KOPT-K1 (cell line): ENCODE data around the gene SPI1.

Source experiments
- H3K27ac ChIP-seq: fragments of 200-600 bp; sonication (generic); 2 replicates; pipeline ENCODE4 v1.5.1; 2016; ENCODE audit warnings: antibody characterized with exemption, mild to moderate bottlenecking, low read depth, low read length; ENCODE audit not compliant: poor library complexity, severe bottlenecking
- H3K36me3 ChIP-seq: fragments of 200-600 bp; sonication (generic); 2 replicates; pipeline ENCODE4 v1.5.1; 2017; ENCODE audit warnings: antibody characterized with exemption, mild to moderate bottlenecking, low read length, moderate library complexity; ENCODE audit not compliant: insufficient read depth
- H3K9me3 ChIP-seq: fragments of 200-600 bp; sonication (generic); 2 replicates; pipeline ENCODE4 v1.5.1; 2017; ENCODE audit warnings: antibody characterized with exemption, low read length, mild to moderate bottlenecking; ENCODE audit not compliant: insufficient read depth, poor library complexity, severe bottlenecking

The SPI1 gene

GRCh38 chr11:47359162-47359561, 19.2 kb downstream of the SPI1 start:
- Histone ChIP-seq H3K27ac (peak overlapping the region; percentile 82), H3K9me3 (peaks cover 9% of the 10 kb centered on the region), H3K36me3 (no peaks in the 10 kb centered on the region)

GRCh38 chr11:47358731-47359051, 19.7 kb downstream of the SPI1 start:
- Histone ChIP-seq H3K27ac (peak overlapping the region; percentile 82), H3K36me3 (no peaks in the 10 kb centered on the region), H3K9me3 (peaks cover 9% of the 10 kb centered on the region)

- H3K9me3 ChIP-seq = peaks cover 9% of the 10 kb centered on the region
- H3K36me3 ChIP-seq = no peaks in the 10 kb centered on the region
- H3K27ac ChIP-seq = peak overlapping the region; percentile 82
Measured at GRCh38 chr11:47357985-47358730, 20.2 kb downstream of the SPI1 start.

- Histone ChIP-seq H3K27ac (no peak overlapping the region), H3K36me3 (no peaks in the 10 kb centered on the region)
Measured at GRCh38 chr11:47356998-47357329, 21.4 kb downstream of the SPI1 start.

GRCh38 chr11:47356129-47356997, 22.0 kb downstream of the SPI1 start:
- peaks cover 9% of the 10 kb centered on the region for H3K9me3 ChIP-seq
- H3K27ac ChIP-seq = no peak overlapping the region
- no peaks in the 10 kb centered on the region for H3K36me3 ChIP-seq

More at GRCh38 chr11:47356998-47357329, 21.4 kb downstream of the SPI1 start:
- H3K9me3 ChIP-seq = peaks cover 9% of the 10 kb centered on the region

- Histone ChIP-seq H3K36me3 (no peaks in the 10 kb centered on the region), H3K9me3 (peaks cover 9% of the 10 kb centered on the region), H3K27ac (no peak overlapping the region)
Measured at GRCh38 chr11:47355283-47356128, 22.8 kb downstream of the SPI1 start.

- H3K27ac ChIP-seq = no peak overlapping the region
- H3K9me3 ChIP-seq = peaks cover 9% of the 10 kb centered on the region
- H3K36me3 ChIP-seq = no peaks in the 10 kb centered on the region
Measured at GRCh38 chr11:47354913-47355282, 23.4 kb downstream of the SPI1 start.

GRCh38 chr11:47353978-47354774, 24.2 kb downstream of the SPI1 start:
- H3K9me3 ChIP-seq = peaks cover 9% of the 10 kb centered on the region

GRCh38 chr11:47352556-47352955, 25.8 kb downstream of the SPI1 start, which contains the start of gene MYBPC3:
TSS of gene MYBPC3 (minus strand) at chr11:47352702. CDS start at chr11:47352647, 55 bp downstream.
- Histone ChIP-seq H3K36me3 (no peaks in the 10 kb centered on the region), H3K27ac (no peak within 1 kb of the TSS), H3K9me3 (peaks cover 9% of the 10 kb centered on the region)

More at GRCh38 chr11:47353978-47354774, 24.2 kb downstream of the SPI1 start:
- Histone ChIP-seq H3K36me3 (no peaks in the 10 kb centered on the region), H3K27ac (no peak overlapping the region)

GRCh38 chr11:47351156-47352126, 26.9 kb downstream of the SPI1 start:
- H3K36me3 ChIP-seq = no peaks in the 10 kb centered on the region
- H3K27ac ChIP-seq = no peak overlapping the region
- H3K9me3 ChIP-seq = no peaks in the 10 kb centered on the region

GRCh38 chr11:47350315-47350714, 28.0 kb downstream of the SPI1 start:
- Histone ChIP-seq H3K36me3 (no peaks in the 10 kb centered on the region), H3K9me3 (no peaks in the 10 kb centered on the region), H3K27ac (no peak overlapping the region)

- H3K9me3 ChIP-seq = no peaks in the 10 kb centered on the region
- no peak overlapping the region for H3K27ac ChIP-seq
- H3K36me3 ChIP-seq = no peaks in the 10 kb centered on the region
Measured at GRCh38 chr11:47349521-47350095, 28.7 kb downstream of the SPI1 start.

GRCh38 chr11:47348859-47349258, 29.5 kb downstream of the SPI1 start:
- H3K27ac ChIP-seq = no peak overlapping the region
- no peaks in the 10 kb centered on the region for H3K36me3 ChIP-seq
- no peaks in the 10 kb centered on the region for H3K9me3 ChIP-seq
